Measurements from ENCODE around the gene GGA1.
A peak's percentile ranks its signal among the peaks of the same experiment; 100 is the strongest.

The GGA1 gene

GRCh38 chr22:37610480-37611129 is 2.0 kb downstream of the GGA1 start:
- peak; percentile 50 for DNase-seq
- H3K4me3 ChIP-seq (ENCODE audit: low read depth, low read length): no peak overlapping the region
- H3K27ac ChIP-seq: peak overlapping the region; percentile 53
- no peaks in the 10 kb centered on the region for H3K9me3 ChIP-seq (ENCODE audit: severe bottlenecking)
- TF ChIP-seq CTCF (IDR thresholded peaks at IDR 0.05; ENCODE audit: low read depth, low read length): no peak
- H3K27me3 ChIP-seq (ENCODE audit: insufficient read depth, low read depth, severe bottlenecking): no peaks in the 10 kb centered on the region
- H3K36me3 ChIP-seq: peaks cover 15% of the 10 kb centered on the region

DNA sequence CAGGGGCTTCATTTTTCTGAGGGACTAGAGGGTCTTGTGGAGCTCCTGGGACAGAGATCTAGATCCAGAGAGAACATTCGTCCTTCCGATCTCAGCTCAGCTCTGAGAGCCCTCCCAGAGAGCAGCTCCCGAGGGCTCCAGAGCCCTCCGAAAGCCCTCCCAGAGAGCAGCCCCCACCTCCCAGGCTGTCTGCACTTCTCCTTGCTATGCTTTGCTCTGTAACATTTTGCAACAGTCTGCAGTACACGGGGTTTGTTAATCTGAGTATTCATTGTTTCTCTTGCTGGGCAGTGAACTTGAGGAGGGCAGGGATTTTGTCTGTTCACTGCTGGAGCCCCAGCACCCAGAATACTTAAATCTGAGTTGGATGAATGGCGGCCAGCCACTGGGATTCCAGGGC is 2.6 kb downstream of the GGA1 start:
- Histone ChIP-seq H3K4me3 (ENCODE audit: low read depth, low read length) (no peak overlapping the region), H3K27me3 (ENCODE audit: insufficient read depth, low read depth, severe bottlenecking) (no peaks in the 10 kb centered on the region), H3K9me3 (ENCODE audit: severe bottlenecking) (no peaks in the 10 kb centered on the region), H3K27ac (peak overlapping the region; percentile 53), H3K36me3 (peaks cover 16% of the 10 kb centered on the region)
- no peak for DNase-seq
- no peak for TF ChIP-seq CTCF (IDR thresholded peaks at IDR 0.05; ENCODE audit: low read depth, low read length)

GRCh38 chr22:37616201-37617083 is 7.8 kb downstream of the GGA1 start:
- no peak overlapping the region for H3K27ac ChIP-seq
- H3K27me3 ChIP-seq (ENCODE audit: insufficient read depth, low read depth, severe bottlenecking): no peaks in the 10 kb centered on the region
- H3K36me3 ChIP-seq: peaks cover 39% of the 10 kb centered on the region
- DNase-seq: no peak
- H3K4me3 ChIP-seq (ENCODE audit: low read depth, low read length): no peak overlapping the region
- no peaks in the 10 kb centered on the region for H3K9me3 ChIP-seq (ENCODE audit: severe bottlenecking)
- TF ChIP-seq CTCF (IDR thresholded peaks at IDR 0.05; ENCODE audit: low read depth, low read length): no peak

GRCh38 chr22:37617431-37617830 is 8.8 kb downstream of the GGA1 start:
- DNase-seq: no peak
- H3K4me3 ChIP-seq (ENCODE audit: low read depth, low read length): no peak overlapping the region
- no peak overlapping the region for H3K27ac ChIP-seq
- no peaks in the 10 kb centered on the region for H3K9me3 ChIP-seq (ENCODE audit: severe bottlenecking)
- H3K27me3 ChIP-seq (ENCODE audit: insufficient read depth, low read depth, severe bottlenecking): no peaks in the 10 kb centered on the region
- peaks cover 39% of the 10 kb centered on the region for H3K36me3 ChIP-seq
- TF ChIP-seq CTCF (IDR thresholded peaks at IDR 0.05; ENCODE audit: low read depth, low read length): no peak

DNA sequence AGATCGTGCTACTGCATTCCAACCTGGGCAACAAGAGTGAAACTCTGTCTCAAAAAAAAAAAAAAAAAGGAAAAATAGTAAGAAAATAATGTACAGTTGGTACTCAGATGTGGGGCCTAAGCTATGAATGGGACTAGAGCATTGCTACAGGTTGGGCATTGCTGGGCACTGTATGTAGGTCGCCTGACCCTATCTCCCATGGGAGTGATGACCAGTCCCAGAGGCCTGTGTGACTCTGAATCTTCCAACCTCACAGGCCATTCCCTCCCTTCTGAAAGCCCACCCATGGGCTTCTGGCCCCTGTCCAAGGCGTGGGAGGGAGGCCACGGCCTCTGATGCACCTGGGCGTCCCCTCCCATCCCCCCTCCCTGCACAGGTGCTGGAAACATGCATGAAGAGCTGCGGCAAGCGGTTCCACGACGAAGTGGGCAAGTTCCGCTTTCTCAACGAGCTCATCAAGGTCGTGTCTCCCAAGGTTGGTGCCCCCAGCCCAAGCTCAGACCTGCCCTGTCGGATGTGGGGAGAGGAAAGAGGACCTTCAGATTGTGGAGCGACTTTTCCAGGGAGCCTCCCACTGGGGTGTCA is 9.5 kb downstream of the GGA1 start:
- DNase-seq: no peak
- Histone ChIP-seq H3K27ac (no peak overlapping the region), H3K27me3 (ENCODE audit: insufficient read depth, low read depth, severe bottlenecking) (no peaks in the 10 kb centered on the region), H3K9me3 (ENCODE audit: severe bottlenecking) (no peaks in the 10 kb centered on the region), H3K36me3 (peaks cover 41% of the 10 kb centered on the region), H3K4me3 (ENCODE audit: low read depth, low read length) (no peak overlapping the region)
- TF ChIP-seq CTCF (IDR thresholded peaks at IDR 0.05; ENCODE audit: low read depth, low read length): no peak

All from WERI-Rb-1 (cell line).